Neural progenitor cell (in vitro differentiated cells): ENCODE results near the gene FGFR4.

Experiments
- CTCF ChIP-seq: fragments of 200-600 bp; sonication (generic); IDR thresholded peaks from 2 replicates; pipeline ENCODE4 v1.5.1; 2017; ENCODE audit warnings: antibody characterized with exemption, mild to moderate bottlenecking
- EZH2 ChIP-seq: fragments of 200-600 bp; sonication (generic); IDR thresholded peaks from 2 replicates; pipeline ENCODE4 v1.6.1; 2017; ENCODE audit warnings: antibody characterized with exemption, mild to moderate bottlenecking, moderate library complexity
- EZH2phosphoT487 ChIP-seq: fragments of 200-600 bp; sonication (generic); IDR thresholded peaks from 2 replicates; pipeline ENCODE4 v1.6.1; 2017; ENCODE audit warnings: antibody characterized with exemption

GRCh38 chr5:177117441-177118045 lies 30.8 kb downstream of the FGFR4 start:
- TF ChIP-seq CTCF (no peak), EZH2 (no peak), EZH2phosphoT487 (no peak)
